ENCODE data around the gene RPL34.
A peak's percentile ranks its signal among the peaks of the same experiment; 100 is the strongest.
"Not testable (repeated sequence)": the region's sequence is repeated elsewhere in the genome, so short reads cannot be mapped to it uniquely, and the experiment has no call there.

The RPL34 gene

GRCh38 chr4:108620101-108620932 lies at the start of gene RPL34:
RPL34 (plus strand) TSS chr4:108620576; CDS start chr4:108621960, 1,384 bp downstream.
- DNase-seq (ENCODE audit: insufficient read length, low spot score) (peak; percentile 29), FAIRE-seq (peak; percentile 95)
- peak; percentile 70; the same call in 1 of the 2 replicates for TF ChIP-seq POLR2A (IDR thresholded peaks at IDR 0.05; ENCODE audit: low read depth, low read length)

GRCh38 chr4:108570993-108571569 lies 49.3 kb upstream of the RPL34 start:
- TF ChIP-seq POLR2A (IDR thresholded peaks at IDR 0.05; ENCODE audit: low read depth, low read length): no peak
- FAIRE-seq (no peak), DNase-seq (ENCODE audit: insufficient read length, low spot score) (no peak)

GRCh38 chr4:108574402-108574801 lies 46.0 kb upstream of the RPL34 start:
- FAIRE-seq: no peak

GRCh38 chr4:108581083-108581482 lies 39.3 kb upstream of the RPL34 start:
- no peak for DNase-seq (ENCODE audit: insufficient read length, low spot score)
- FAIRE-seq: no peak
- TF ChIP-seq POLR2A (IDR thresholded peaks at IDR 0.05; ENCODE audit: low read depth, low read length): no peak

More at GRCh38 chr4:108574402-108574801, 46.0 kb upstream of the RPL34 start:
- no peak for DNase-seq (ENCODE audit: insufficient read length, low spot score)
- TF ChIP-seq POLR2A (IDR thresholded peaks at IDR 0.05; ENCODE audit: low read depth, low read length): no peak

- DNase-seq (ENCODE audit: insufficient read length, low spot score) (no peak), FAIRE-seq (no peak)
- TF ChIP-seq POLR2A (IDR thresholded peaks at IDR 0.05; ENCODE audit: low read depth, low read length): no peak
Observed at GRCh38 chr4:108586778-108587177, 33.6 kb upstream of the RPL34 start.

- TF ChIP-seq POLR2A (IDR thresholded peaks at IDR 0.05; ENCODE audit: low read depth, low read length): no peak
- FAIRE-seq: no peak
- no peak for DNase-seq (ENCODE audit: insufficient read length, low spot score)
Observed at GRCh38 chr4:108588878-108589277, 31.5 kb upstream of the RPL34 start.

GRCh38 chr4:108589961-108590360 lies 30.4 kb upstream of the RPL34 start:
- DNase-seq (ENCODE audit: insufficient read length, low spot score) (no peak), FAIRE-seq (no peak)
- TF ChIP-seq POLR2A (IDR thresholded peaks at IDR 0.05; ENCODE audit: low read depth, low read length): no peak

GRCh38 chr4:108590776-108591175 lies 29.6 kb upstream of the RPL34 start:
- DNase-seq (ENCODE audit: insufficient read length, low spot score) (no peak), FAIRE-seq (no peak)
- TF ChIP-seq POLR2A (IDR thresholded peaks at IDR 0.05; ENCODE audit: low read depth, low read length): no peak

- no peak for DNase-seq (ENCODE audit: insufficient read length, low spot score)
- FAIRE-seq: no peak
- no peak for TF ChIP-seq POLR2A (IDR thresholded peaks at IDR 0.05; ENCODE audit: low read depth, low read length)
Observed at GRCh38 chr4:108592674-108592986, 27.7 kb upstream of the RPL34 start.

- not testable (repeated sequence) for DNase-seq (ENCODE audit: insufficient read length, low spot score); FAIRE-seq
Observed at GRCh38 chr4:108594296-108594695, 26.1 kb upstream of the RPL34 start.

- no peak for FAIRE-seq
- no peak for DNase-seq (ENCODE audit: insufficient read length, low spot score)
- no peak for TF ChIP-seq POLR2A (IDR thresholded peaks at IDR 0.05; ENCODE audit: low read depth, low read length)
Observed at GRCh38 chr4:108596344-108596743, 24.0 kb upstream of the RPL34 start.

- FAIRE-seq: no peak
- DNase-seq (ENCODE audit: insufficient read length, low spot score): no peak
Observed at GRCh38 chr4:108601106-108601505, 19.3 kb upstream of the RPL34 start.

GRCh38 chr4:108601532-108601931 lies 18.8 kb upstream of the RPL34 start:
- no peak for TF ChIP-seq POLR2A (IDR thresholded peaks at IDR 0.05; ENCODE audit: low read depth, low read length)
- DNase-seq (ENCODE audit: insufficient read length, low spot score) (no peak), FAIRE-seq (no peak)

More at GRCh38 chr4:108601106-108601505, 19.3 kb upstream of the RPL34 start:
- no peak for TF ChIP-seq POLR2A (IDR thresholded peaks at IDR 0.05; ENCODE audit: low read depth, low read length)

- no peak for TF ChIP-seq POLR2A (IDR thresholded peaks at IDR 0.05; ENCODE audit: low read depth, low read length)
- no peak for DNase-seq (ENCODE audit: insufficient read length, low spot score)
- FAIRE-seq: no peak
Observed at GRCh38 chr4:108602163-108602562, 18.2 kb upstream of the RPL34 start.
